GM03348 (cell line): ENCODE measurements around the gene PRR4.

Experiments used
- DNase-seq: peaks from one replicate; pipeline ENCODE4 v3.0.0; 2012; ENCODE audit warnings: low spot score

Gene PRR4

GRCh38 chr12:10849425-10849878 is at the start of gene PRR4:
PRR4 (minus strand) TSS chr12:10849475; CDS start chr12:10849437, 38 bp downstream.
- no peak for DNase-seq

- no peak for DNase-seq
Observed at GRCh38 chr12:10896854-10897253, 47.6 kb upstream of the PRR4 start.

- no peak for DNase-seq
Observed at GRCh38 chr12:10891937-10892336, 42.7 kb upstream of the PRR4 start.

- no peak for DNase-seq
Observed at GRCh38 chr12:10889226-10889625, 40.0 kb upstream of the PRR4 start.

- DNase-seq = no peak
Observed at GRCh38 chr12:10884086-10884725, 34.9 kb upstream of the PRR4 start, which contains the start of gene PRH1. PRH1 (minus strand) TSS chr12:10884255; CDS start chr12:10884217, 38 bp downstream.

- DNase-seq = no peak
Observed at GRCh38 chr12:10873378-10873777, 24.1 kb upstream of the PRR4 start.

GRCh38 chr12:10867381-10867780 is 18.1 kb upstream of the PRR4 start:
- DNase-seq = no peak

- no peak for DNase-seq
Observed at GRCh38 chr12:10863512-10864218, 14.4 kb upstream of the PRR4 start.

GRCh38 chr12:10861366-10861765 is 12.1 kb upstream of the PRR4 start:
- no peak for DNase-seq

GRCh38 chr12:10855807-10856206 is 6.5 kb upstream of the PRR4 start:
- no peak for DNase-seq

- DNase-seq = no peak
Observed at GRCh38 chr12:10853776-10854175, 4.5 kb upstream of the PRR4 start.

GRCh38 chr12:10851243-10851858 is 2.1 kb upstream of the PRR4 start:
- DNase-seq = no peak

GRCh38 chr12:10847744-10848143 is 1.5 kb downstream of the PRR4 start:
- no peak for DNase-seq

- DNase-seq = no peak
Observed at GRCh38 chr12:10842862-10843261, 6.4 kb downstream of the PRR4 start.

GRCh38 chr12:10838461-10838860 is 10.8 kb downstream of the PRR4 start:
- DNase-seq = no peak

- no peak for DNase-seq
Observed at GRCh38 chr12:10829994-10830393, 19.3 kb downstream of the PRR4 start.

GRCh38 chr12:10826258-10826657 is 23.0 kb downstream of the PRR4 start, which contains the start of gene TAS2R10:
TAS2R10 (minus strand) TSS chr12:10826358; CDS start chr12:10826269, 89 bp downstream.
- no peak for DNase-seq

- no peak for DNase-seq
Observed at GRCh38 chr12:10824957-10825356, 24.3 kb downstream of the PRR4 start.

GRCh38 chr12:10811883-10812536 is 37.3 kb downstream of the PRR4 start:
- DNase-seq = no peak

GRCh38 chr12:10810068-10810467 is 39.2 kb downstream of the PRR4 start, which contains the start of gene TAS2R9:
TAS2R9 (minus strand) TSS chr12:10810168; CDS start chr12:10810075, 93 bp downstream.
- no peak for DNase-seq

- DNase-seq = no peak
Observed at GRCh38 chr12:10807186-10807585, 42.1 kb downstream of the PRR4 start, which contains the start of gene TAS2R8. TAS2R8 (minus strand) TSS chr12:10807286; CDS start chr12:10806980, 306 bp downstream.

- DNase-seq = no peak
Observed at GRCh38 chr12:10802587-10802986, 46.7 kb downstream of the PRR4 start, which contains the start of gene TAS2R7. TAS2R7 (minus strand) TSS chr12:10802627; CDS start chr12:10802570, 57 bp downstream.
